GM23338 (cell line): ENCODE results near the gene IL23R.

Experiments used
- CREB1 ChIP-seq: fragments of 250-450 bp; sonication (Bioruptor Pico); IDR thresholded peaks from 2 replicates; pipeline ENCODE4 v1.5.0; 2020; ENCODE audit warnings: low read depth, mild to moderate bottlenecking, moderate library complexity
- EZH2 ChIP-seq: fragments of 200-600 bp; sonication (generic); IDR thresholded peaks from one replicate; pipeline ENCODE4 v1.8.0; 2017; ENCODE audit warnings: antibody characterized with exemption, mild to moderate bottlenecking, low read depth; ENCODE audit not compliant: unreplicated experiment
- EZH2phosphoT487 ChIP-seq: fragments of 200-600 bp; sonication (generic); IDR thresholded peaks from one replicate; pipeline ENCODE4 v1.8.1; 2018; ENCODE audit warnings: antibody characterized with exemption; ENCODE audit not compliant: unreplicated experiment
- JUNB ChIP-seq: IDR thresholded peaks from one replicate; pipeline ENCODE4 v1.6.1; 2016; ENCODE audit warnings: antibody characterized with exemption; ENCODE audit not compliant: unreplicated experiment
- POLR2AphosphoS5 ChIP-seq: IDR thresholded peaks from 2 replicates; pipeline ENCODE4 v1.6.1; 2016; ENCODE audit warnings: antibody characterized with exemption, low read depth
- ZNF331 ChIP-seq: fragments of 250-450 bp; sonication (Bioruptor Pico); IDR thresholded peaks from 2 replicates; pipeline ENCODE4 v1.5.0; 2020; ENCODE audit warnings: low read depth, mild to moderate bottlenecking, moderate library complexity
- TF ChIP-seq, protein P1 (sequence below), 2 experiments: fragments of 200-600 bp in 1 of 2; sonication (generic) in 1 of 2; conservative IDR thresholded peaks; 2 replicates each; pipeline versions ENCODE4 v1.5.1 to v1.6.1; 2016 to 2017; ENCODE audit warnings: antibody characterized with exemption in 2 of 2, low read depth in 2 of 2, mild to moderate bottlenecking in 2 of 2, moderate library complexity in 1 of 2
- TF ChIP-seq, protein P2 (sequence below): IDR thresholded peaks from 2 replicates; pipeline ENCODE4 v1.6.1; 2016; ENCODE audit warnings: antibody characterized with exemption
- TF ChIP-seq, protein P3 (sequence below): IDR thresholded peaks from one replicate; pipeline ENCODE4 v1.6.1; 2018; ENCODE audit warnings: antibody characterized with exemption; ENCODE audit not compliant: unreplicated experiment

DNA sequence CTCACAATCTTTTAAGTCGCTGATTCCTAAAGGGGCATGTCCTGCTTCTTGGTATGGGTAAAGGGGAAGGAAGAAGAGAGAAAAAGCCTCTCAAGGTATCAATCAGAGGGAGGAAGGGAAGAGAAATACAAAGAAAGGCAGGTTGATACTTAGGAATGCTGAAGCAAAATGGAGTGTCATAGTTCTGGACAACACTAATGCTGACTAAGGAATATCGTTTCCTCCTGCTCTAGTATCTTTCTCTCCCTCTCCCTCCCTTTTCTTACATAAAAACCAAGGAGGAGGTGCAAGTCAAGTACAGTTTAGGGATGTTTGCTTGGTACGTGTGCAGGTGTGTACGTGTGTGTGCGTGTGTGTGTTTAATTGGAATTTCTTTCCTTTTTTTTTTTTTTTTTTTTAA lies 96.5 kb downstream of the IL23R start:
- TF ChIP-seq EZH2: no peak
- TF ChIP-seq, protein P1, sequence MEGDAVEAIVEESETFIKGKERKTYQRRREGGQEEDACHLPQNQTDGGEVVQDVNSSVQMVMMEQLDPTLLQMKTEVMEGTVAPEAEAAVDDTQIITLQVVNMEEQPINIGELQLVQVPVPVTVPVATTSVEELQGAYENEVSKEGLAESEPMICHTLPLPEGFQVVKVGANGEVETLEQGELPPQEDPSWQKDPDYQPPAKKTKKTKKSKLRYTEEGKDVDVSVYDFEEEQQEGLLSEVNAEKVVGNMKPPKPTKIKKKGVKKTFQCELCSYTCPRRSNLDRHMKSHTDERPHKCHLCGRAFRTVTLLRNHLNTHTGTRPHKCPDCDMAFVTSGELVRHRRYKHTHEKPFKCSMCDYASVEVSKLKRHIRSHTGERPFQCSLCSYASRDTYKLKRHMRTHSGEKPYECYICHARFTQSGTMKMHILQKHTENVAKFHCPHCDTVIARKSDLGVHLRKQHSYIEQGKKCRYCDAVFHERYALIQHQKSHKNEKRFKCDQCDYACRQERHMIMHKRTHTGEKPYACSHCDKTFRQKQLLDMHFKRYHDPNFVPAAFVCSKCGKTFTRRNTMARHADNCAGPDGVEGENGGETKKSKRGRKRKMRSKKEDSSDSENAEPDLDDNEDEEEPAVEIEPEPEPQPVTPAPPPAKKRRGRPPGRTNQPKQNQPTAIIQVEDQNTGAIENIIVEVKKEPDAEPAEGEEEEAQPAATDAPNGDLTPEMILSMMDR (conservative IDR thresholded peaks at IDR 0.05; ENCODE audit: low read depth in 2 of 2): no peak
- TF ChIP-seq POLR2AphosphoS5: no peak
- TF ChIP-seq, protein P2, sequence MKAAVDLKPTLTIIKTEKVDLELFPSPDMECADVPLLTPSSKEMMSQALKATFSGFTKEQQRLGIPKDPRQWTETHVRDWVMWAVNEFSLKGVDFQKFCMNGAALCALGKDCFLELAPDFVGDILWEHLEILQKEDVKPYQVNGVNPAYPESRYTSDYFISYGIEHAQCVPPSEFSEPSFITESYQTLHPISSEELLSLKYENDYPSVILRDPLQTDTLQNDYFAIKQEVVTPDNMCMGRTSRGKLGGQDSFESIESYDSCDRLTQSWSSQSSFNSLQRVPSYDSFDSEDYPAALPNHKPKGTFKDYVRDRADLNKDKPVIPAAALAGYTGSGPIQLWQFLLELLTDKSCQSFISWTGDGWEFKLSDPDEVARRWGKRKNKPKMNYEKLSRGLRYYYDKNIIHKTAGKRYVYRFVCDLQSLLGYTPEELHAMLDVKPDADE: no peak
- TF ChIP-seq CREB1: no peak
- TF ChIP-seq, protein P3, sequence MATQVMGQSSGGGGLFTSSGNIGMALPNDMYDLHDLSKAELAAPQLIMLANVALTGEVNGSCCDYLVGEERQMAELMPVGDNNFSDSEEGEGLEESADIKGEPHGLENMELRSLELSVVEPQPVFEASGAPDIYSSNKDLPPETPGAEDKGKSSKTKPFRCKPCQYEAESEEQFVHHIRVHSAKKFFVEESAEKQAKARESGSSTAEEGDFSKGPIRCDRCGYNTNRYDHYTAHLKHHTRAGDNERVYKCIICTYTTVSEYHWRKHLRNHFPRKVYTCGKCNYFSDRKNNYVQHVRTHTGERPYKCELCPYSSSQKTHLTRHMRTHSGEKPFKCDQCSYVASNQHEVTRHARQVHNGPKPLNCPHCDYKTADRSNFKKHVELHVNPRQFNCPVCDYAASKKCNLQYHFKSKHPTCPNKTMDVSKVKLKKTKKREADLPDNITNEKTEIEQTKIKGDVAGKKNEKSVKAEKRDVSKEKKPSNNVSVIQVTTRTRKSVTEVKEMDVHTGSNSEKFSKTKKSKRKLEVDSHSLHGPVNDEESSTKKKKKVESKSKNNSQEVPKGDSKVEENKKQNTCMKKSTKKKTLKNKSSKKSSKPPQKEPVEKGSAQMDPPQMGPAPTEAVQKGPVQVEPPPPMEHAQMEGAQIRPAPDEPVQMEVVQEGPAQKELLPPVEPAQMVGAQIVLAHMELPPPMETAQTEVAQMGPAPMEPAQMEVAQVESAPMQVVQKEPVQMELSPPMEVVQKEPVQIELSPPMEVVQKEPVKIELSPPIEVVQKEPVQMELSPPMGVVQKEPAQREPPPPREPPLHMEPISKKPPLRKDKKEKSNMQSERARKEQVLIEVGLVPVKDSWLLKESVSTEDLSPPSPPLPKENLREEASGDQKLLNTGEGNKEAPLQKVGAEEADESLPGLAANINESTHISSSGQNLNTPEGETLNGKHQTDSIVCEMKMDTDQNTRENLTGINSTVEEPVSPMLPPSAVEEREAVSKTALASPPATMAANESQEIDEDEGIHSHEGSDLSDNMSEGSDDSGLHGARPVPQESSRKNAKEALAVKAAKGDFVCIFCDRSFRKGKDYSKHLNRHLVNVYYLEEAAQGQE: no peak
- TF ChIP-seq JUNB: no peak
- no peak for TF ChIP-seq EZH2phosphoT487
- TF ChIP-seq ZNF331 (CRISPR knock-in tag): no peak
